ENCODE measurements around the gene CFAP99. TPM values are rescaled to one million over a fixed set of nuclear protein-coding genes. Genes with fewer than 3 reads are reported as not detected.

Gene CFAP99
- total RNA-seq, 1 donor from 2014 or later: 0.30 TPM

DNA sequence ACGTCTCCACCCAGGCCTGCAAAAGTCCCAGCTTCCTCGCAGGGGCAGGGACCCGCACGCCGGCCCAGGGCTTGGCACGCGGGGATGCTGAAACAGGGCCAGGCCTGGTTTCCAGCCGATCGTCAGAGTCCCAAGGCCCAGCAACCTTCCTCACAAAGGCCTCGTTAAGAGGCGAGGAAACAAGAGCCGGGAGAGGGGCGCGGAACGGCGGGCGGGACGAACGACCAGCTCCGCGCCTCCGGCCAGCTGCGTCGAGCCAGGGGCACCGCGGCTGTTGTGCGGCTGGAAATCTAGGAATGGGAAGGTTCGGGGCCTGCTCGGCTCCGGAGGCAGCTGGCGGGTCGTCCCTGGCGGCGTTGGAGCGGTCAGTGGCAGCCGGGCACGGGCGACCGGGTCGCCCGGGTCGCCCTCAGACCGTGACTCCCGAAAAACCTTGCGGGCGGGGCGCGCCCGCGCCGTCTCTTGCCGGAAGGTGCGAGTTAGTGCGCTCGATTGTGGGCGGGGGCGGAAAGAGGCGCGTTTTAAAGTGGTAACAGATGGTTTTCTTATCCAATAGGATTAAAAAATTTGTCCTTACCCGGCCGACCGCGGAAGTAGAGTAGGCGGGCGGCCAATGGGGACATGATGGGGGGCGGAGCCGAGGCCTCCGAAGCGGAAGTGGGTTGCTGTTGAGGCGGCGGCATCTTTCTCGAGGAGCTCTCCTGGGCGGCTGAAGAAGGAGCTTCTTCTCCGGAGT lies 49.9 kb downstream of the CFAP99 start, which contains the start of gene RNF4:
RNF4 (plus strand) TSS at position 651 of the 736 bp plus-strand sequence. CDS start 21,388 bp downstream, outside the sequence.
- peak; percentile 93 for DNase-seq (ENCODE audit: low read depth)

DNA sequence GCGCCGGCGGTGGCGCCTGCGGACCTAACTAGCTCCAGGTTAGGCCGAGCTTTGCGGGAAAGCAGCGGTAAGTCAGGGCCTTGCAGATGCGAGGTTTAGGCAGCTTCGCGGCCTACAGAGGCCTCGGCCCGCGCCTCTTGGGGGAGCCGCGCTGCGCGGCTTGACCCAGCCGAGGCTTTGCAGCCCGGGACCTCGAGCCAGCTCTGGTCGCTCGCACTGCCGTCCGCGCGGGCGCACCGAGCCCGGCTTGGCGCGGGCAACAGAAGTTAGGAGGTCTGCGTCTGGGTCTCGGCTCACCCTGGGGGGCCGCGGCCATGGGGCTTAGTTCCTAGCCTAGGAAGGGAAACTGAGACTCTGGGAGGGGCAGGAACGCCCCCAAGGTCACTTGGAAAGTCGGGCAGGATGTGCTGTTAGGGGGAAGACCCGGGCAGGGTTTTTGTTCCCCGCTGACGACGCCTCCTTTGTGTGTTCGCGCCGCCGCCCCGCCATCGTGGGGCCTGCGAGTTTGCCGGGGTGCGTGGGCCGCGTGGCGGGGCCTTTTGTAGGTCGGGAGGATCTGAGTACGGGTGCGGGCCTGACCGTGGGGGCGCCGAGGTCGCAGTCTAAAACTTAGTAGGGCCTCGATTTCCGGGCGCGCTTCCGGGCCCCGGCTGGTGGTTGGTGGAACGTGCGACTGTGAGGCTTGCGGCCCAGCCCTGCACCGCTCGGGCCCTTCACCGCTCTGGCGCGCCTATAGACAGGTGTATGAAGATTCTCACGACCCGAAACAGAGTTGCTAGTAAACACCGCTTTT lies 50.6 kb downstream of the CFAP99 start:
- DNase-seq (ENCODE audit: low read depth): no peak

DNA sequence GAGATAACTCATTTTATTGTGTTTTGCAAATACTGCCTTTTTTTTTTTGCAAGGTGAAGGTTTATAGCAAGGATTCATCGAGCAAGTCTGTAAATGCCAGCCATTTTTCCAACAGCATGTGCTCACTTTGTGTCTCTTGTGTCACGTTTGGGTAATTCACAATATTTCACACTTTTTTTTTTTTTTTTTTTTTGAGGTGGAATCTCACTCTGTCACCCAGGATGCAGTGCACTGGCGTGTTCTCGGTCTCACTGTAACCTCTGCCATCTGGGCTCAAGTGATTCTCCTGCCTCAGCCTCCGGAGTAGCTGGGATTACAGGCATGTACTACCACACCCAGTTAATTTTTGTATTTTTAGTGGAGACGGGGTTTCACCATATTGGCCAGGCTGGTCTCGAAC lies 52.0 kb downstream of the CFAP99 start:
- no peak for DNase-seq (ENCODE audit: low read depth)

GRCh38 chr4:2472187-2472586 lies 53.4 kb downstream of the CFAP99 start:
- DNase-seq (ENCODE audit: low read depth): no peak

GRCh38 chr4:2478229-2478628 lies 59.5 kb downstream of the CFAP99 start:
- no peak for DNase-seq (ENCODE audit: low read depth)

DNA sequence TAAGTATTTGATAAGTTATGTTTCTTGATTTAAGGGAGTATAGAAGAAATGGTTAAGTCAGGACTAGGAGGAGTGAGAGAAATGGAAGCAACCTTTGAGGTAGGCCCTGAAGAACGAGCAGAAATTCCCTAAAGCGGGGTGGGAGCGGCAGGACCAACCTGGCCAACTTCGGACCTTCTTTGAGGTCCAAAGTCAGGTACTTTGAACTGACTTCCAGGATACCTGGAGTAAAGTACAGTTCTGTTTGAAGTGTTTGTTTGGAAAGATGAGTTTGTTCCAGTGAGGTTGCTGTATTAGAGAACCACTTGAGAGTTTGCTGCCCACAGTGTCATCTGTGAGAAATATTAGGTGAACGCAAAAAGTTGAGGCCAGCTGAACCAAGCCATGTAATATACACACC lies 61.9 kb downstream of the CFAP99 start:
- DNase-seq (ENCODE audit: low read depth): no peak

- no peak for DNase-seq (ENCODE audit: low read depth)
Observed at GRCh38 chr4:2482192-2482591, 63.4 kb downstream of the CFAP99 start.

- peak; percentile 48 for DNase-seq (ENCODE audit: low read depth)
Observed at GRCh38 chr4:2482693-2483092, 63.9 kb downstream of the CFAP99 start.

DNA sequence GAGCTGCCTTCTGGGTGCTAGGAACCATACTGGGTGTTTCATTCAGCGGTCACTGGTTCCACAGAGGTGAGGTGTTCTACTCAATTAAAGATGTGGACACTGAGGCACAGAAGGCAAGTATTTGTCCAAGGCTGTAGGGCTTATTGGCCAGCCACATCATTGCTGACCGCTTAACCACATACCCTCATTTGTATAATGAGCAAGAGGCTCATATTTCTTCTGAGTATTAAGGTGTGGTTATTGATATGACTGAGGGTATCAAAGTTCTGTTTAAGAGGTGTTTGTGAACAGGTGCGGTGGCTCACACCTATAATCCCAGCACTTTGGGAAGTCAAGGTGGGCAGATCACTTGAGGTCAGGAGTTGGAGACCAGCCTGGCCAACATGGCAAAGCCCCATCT lies 64.5 kb downstream of the CFAP99 start:
- no peak for DNase-seq (ENCODE audit: low read depth)

GRCh38 chr4:2484185-2484584 lies 65.4 kb downstream of the CFAP99 start:
- DNase-seq (ENCODE audit: low read depth): no peak

- DNase-seq (ENCODE audit: low read depth): peak; percentile 30
Observed at GRCh38 chr4:2484993-2485392, 66.2 kb downstream of the CFAP99 start.

DNA sequence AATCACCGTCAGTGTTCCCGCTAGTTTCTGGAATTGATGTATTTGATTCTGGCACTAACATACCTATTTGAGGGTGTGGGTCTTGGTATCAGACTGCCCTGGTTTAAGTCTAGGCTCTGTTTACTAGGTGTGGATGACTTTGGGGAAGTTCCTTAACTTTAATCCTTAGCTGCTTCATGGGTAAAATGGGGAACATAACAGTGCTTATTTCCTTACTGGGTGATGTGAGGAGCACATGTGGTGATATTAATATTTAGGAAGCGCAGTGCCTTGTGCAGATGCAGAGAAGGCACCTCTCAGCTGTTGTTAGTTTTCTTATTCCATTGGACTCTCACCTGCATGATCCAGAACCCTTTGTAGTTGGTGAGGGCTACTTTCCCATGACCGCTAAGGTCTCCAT lies 67.2 kb downstream of the CFAP99 start:
- no peak for DNase-seq (ENCODE audit: low read depth)

- DNase-seq (ENCODE audit: low read depth): no peak
Observed at GRCh38 chr4:2486981-2487380, 68.2 kb downstream of the CFAP99 start.

- DNase-seq (ENCODE audit: low read depth): no peak
Observed at GRCh38 chr4:2487632-2488031, 68.9 kb downstream of the CFAP99 start.

- no peak for DNase-seq (ENCODE audit: low read depth)
Observed at GRCh38 chr4:2489081-2489805, 70.5 kb downstream of the CFAP99 start.

- DNase-seq (ENCODE audit: low read depth): no peak
Observed at GRCh38 chr4:2489841-2490552, 71.2 kb downstream of the CFAP99 start.

- DNase-seq (ENCODE audit: low read depth): no peak
Observed at GRCh38 chr4:2492970-2493369, 74.2 kb downstream of the CFAP99 start.

DNA sequence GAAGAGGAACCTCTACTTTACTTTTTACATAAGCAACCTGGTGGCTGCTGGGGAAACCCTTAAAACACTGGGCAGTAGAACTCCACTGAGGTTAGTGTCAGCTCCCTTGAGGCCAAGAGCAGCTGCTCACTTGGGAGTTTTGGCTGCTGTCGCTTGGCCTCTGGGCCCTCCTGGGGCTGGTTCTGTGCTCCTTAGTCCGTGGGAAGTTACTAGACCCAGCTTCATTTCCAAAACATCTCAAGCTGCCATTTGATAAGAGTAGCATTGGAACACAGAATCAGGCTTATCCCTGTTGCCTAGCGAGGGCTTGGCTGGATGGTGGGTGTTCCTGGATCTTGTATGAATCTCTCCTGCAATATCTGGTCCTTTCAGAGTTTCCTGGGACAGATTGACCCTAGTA lies 76.2 kb downstream of the CFAP99 start:
- no peak for DNase-seq (ENCODE audit: low read depth)

DNA sequence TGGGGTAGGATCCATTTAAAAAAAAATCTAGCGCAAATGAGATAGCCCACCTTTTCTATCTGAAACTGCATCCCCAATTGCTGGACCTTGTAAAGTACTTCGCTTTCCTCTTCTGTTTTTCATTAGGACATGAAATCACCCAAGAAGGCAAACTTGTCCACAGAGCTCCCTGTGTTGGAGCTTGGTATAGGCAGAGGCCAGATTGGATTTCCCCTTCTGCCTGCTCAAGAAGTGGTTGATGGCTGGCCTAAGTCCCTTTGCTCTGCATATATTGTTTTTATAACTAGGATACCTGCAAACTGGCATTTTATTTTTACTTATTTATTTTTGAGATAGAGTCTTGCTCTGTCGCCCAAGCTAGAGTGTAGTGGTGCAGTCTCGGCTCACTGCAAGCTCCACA lies 78.6 kb downstream of the CFAP99 start:
- no peak for DNase-seq (ENCODE audit: low read depth)

DNA sequence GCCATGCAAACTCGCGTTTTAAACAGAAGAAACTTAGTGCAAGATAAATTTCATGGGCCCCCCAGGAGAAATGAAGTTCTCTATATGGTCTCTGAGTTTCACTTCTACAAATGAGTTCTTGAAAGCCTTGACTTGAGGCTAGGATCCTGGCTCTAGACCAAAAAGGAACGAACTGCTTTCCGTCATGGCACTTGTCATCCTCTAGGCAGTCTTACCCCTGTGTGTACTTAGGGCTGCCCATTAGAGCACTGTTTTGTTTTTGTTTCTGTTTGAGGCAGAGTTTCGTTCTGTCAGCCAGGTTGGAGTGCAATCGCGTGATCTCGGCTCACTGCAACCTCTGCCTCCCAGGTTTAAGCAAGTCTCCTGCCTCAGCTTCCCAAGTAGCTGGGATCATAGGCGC lies 79.2 kb downstream of the CFAP99 start:
- no peak for DNase-seq (ENCODE audit: low read depth)

- DNase-seq (ENCODE audit: low read depth): no peak
Observed at GRCh38 chr4:2500547-2500946, 81.8 kb downstream of the CFAP99 start.

DNA sequence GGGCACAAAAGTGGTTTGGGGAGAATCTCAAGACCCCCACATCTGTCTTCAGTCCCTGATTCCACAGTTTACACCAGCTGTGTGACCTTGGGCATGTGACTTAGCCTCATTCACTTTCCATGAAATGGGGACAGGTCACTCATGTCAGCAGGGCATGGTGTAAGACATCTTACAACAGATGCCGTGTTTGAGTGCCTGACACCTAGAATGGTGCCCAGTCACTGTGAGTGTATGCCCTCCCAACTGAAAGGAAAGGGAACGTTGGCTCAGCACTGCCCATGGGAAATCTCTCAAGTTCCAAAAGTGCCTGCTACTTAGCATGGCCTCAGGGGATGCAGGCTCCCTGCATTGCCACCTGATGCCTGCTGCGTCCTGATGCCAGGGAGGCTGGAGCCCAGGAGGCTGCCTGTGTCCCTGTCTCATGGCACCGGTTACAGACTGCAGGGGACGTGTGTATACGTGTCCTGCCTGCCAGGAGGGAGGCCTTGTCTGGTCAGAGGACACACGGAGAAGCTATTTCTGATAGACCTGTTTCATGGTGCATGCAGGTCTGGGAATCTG lies 82.4 kb downstream of the CFAP99 start:
- DNase-seq (ENCODE audit: low read depth): no peak

All from renal cortical epithelial cell (primary cell).